ENCODE results near the gene OR2L2.

- TF ChIP-seq REST (IDR thresholded peaks at IDR 0.05; ENCODE audit: insufficient read depth in 1 of 2, low read depth in 2 of 2, low read length in 2 of 2): no peak
- TF ChIP-seq POLR2AphosphoS5 (IDR thresholded peaks at IDR 0.05; ENCODE audit: low read depth, low read length): no peak
- no peak for TF ChIP-seq FOXP2 (optimal IDR thresholded peaks at IDR 0.05; ENCODE audit: borderline replicate concordance, extremely low read depth, extremely low read length, insufficient read depth)
- TF ChIP-seq SIN3A (IDR thresholded peaks at IDR 0.05; ENCODE audit: borderline replicate concordance, insufficient read depth, low read length): no peak
These were observed 25.4 kb downstream of the OR2L2 start for GRCh38 chr1:248055261-248055660.

All from PFSK-1 (cell line).